D721Med (cell line): Measurements from ENCODE around the gene FAM227B.

Source experiments
- DNase-seq: peaks from one replicate; pipeline ENCODE4 v3.0.0; 2011; ENCODE audit warnings: low spot score; ENCODE audit not compliant: insufficient read length
- FAIRE-seq: peaks from 2 replicates; lab custom pipeline; 2011; peaks lifted over from hg19 to GRCh38; lab: Jason Lieb, UNC
- CTCF ChIP-seq: IDR thresholded peaks from 2 replicates; pipeline ENCODE4 v1.5.1; 2012; ENCODE audit warnings: mild to moderate bottlenecking, control low read depth; ENCODE audit not compliant: insufficient read depth; ENCODE audit errors: missing control alignments

Gene FAM227B

GRCh38 chr15:49439678-49440395 lies 180.8 kb downstream of the FAM227B start:
- TF ChIP-seq CTCF: no peak
- DNase-seq (no peak), FAIRE-seq (no peak)

GRCh38 chr15:49438962-49439631 lies 181.5 kb downstream of the FAM227B start:
- FAIRE-seq: no peak
- TF ChIP-seq CTCF: no peak
- DNase-seq: no peak

- FAIRE-seq (no peak), DNase-seq (no peak)
- no peak for TF ChIP-seq CTCF
Observed at GRCh38 chr15:49436751-49437150, 183.9 kb downstream of the FAM227B start.

- no peak for DNase-seq
- TF ChIP-seq CTCF: no peak
- no peak for FAIRE-seq
Observed at GRCh38 chr15:49435174-49435573, 185.4 kb downstream of the FAM227B start.

- DNase-seq (no peak), FAIRE-seq (no peak)
- no peak for TF ChIP-seq CTCF
Observed at GRCh38 chr15:49430046-49430445, 190.6 kb downstream of the FAM227B start.

GRCh38 chr15:49428409-49429095 lies 192.1 kb downstream of the FAM227B start:
- TF ChIP-seq CTCF: no peak
- FAIRE-seq (no peak), DNase-seq (no peak)
